Panc1 (cell line): Measurements from ENCODE around the gene TMPRSS11B. TPM values are rescaled to one million over a fixed set of nuclear protein-coding genes. Genes with fewer than 3 reads are reported as not detected.
"Not testable (repeated sequence)": the region's sequence is repeated elsewhere in the genome, so short reads cannot be mapped to it uniquely, and the experiment has no call there.

Source experiments
- ATAC-seq: fragments of 200-7000 bp; cut with Tn5 transposase; 2 replicates; pipeline ENCODE4 v1.9.1; 2020; ENCODE audit warnings: mild to moderate bottlenecking, moderate library complexity
- BruUV-seq: library from RNA; stranded (reverse); fragments of 400-500 nt; replicated peaks from 2 replicates; lab custom pipeline; 2021; lab: Mats Ljungman, UMichigan
- CTCF ChIA-PET: fragments of 300-600 bp; sonication (Branson Sonifier 250); formaldehyde crosslinking; loops from one replicate; lab custom pipeline; 2022; ENCODE audit warnings: antibody characterized with exemption; lab: Charles Lee
- POLR2A ChIA-PET: fragments of 300-600 bp; sonication (Branson Sonifier 250); formaldehyde crosslinking; loops from one replicate; lab custom pipeline; 2022; ENCODE audit warnings: antibody characterized with exemption; lab: Charles Lee
- DNase-seq: peaks from one replicate; pipeline ENCODE4 v3.0.0-alpha.2; 2010; ENCODE audit warnings: low read depth, low spot score
- H3K27ac ChIP-seq: 2 replicates; pipeline ENCODE4 v1.5.1; 2011; ENCODE audit warnings: mild to moderate bottlenecking, low read length, inconsistent platforms
- H3K27me3 ChIP-seq: fragments of 200-500 bp; sonication (Bioruptor generic); 2 replicates; pipeline ENCODE4 v1.6.0; 2014; ENCODE audit warnings: low read length, inconsistent platforms; ENCODE audit not compliant: control insufficient read depth, insufficient read depth
- H3K36me3 ChIP-seq: fragments of 200-500 bp; sonication (Bioruptor generic); 2 replicates; pipeline ENCODE4 v1.5.1; 2014; ENCODE audit warnings: inconsistent platforms, mild to moderate bottlenecking, low read length, moderate library complexity; ENCODE audit not compliant: control insufficient read depth, insufficient read depth
- H3K4me1 ChIP-seq: 2 replicates; pipeline ENCODE4 v1.5.1; 2011; ENCODE audit warnings: inconsistent platforms, mild to moderate bottlenecking, low read length, moderate library complexity; ENCODE audit not compliant: control insufficient read depth, insufficient read depth
- H3K4me3 ChIP-seq, 2 experiments: 2 replicates each; pipeline ENCODE4 v1.5.1; 2011 to 2012; ENCODE audit warnings: low read depth in 2 of 2, low read length in 2 of 2, mild to moderate bottlenecking in 2 of 2, inconsistent platforms in 1 of 2, moderate library complexity in 1 of 2
- H3K9me3 ChIP-seq: fragments of 200-500 bp; sonication (Bioruptor generic); 2 replicates; pipeline ENCODE4 v1.5.1; 2014; ENCODE audit warnings: low read depth, mild to moderate bottlenecking, inconsistent platforms, low read length, moderate library complexity; ENCODE audit not compliant: control insufficient read depth, insufficient read depth
- POLR2AphosphoS5 ChIP-seq: IDR thresholded peaks from 2 replicates; pipeline ENCODE4 v1.6.1; 2012; ENCODE audit warnings: mild to moderate bottlenecking, low read depth, low read length, moderate library complexity
- REST ChIP-seq, 2 experiments: IDR thresholded peaks; 2 replicates each; pipeline ENCODE4 v1.6.1; 2011 to 2012; ENCODE audit warnings: low read depth in 2 of 2, control low read depth in 1 of 2, low read length in 1 of 2, mild to moderate bottlenecking in 1 of 2, moderate library complexity in 1 of 2; ENCODE audit not compliant: insufficient read depth in 1 of 2
- SIN3A ChIP-seq: IDR thresholded peaks from 2 replicates; pipeline ENCODE4 v1.6.1; 2012; ENCODE audit warnings: low read depth, mild to moderate bottlenecking, low read length, moderate library complexity, borderline replicate concordance; ENCODE audit not compliant: insufficient read depth
- TCF7L2 ChIP-seq: IDR thresholded peaks from 2 replicates; pipeline ENCODE4 v1.6.1; 2011; ENCODE audit warnings: mild to moderate bottlenecking, low read depth, low read length, inconsistent platforms
- in situ Hi-C: cut with HindIII; loops from 2 replicates; pipeline ENCODE4 v1.10.0; 2016; ENCODE audit warnings: low sequenced_read_pairs, low pct_unique_long_range_greater_than_20kb
- intact Hi-C: fragments of 100-400 bp; cut with micrococcal nuclease; formaldehyde crosslinking; loops from one replicate; pipeline ENCODE4 v1.10.0; 2022; ENCODE audit not compliant: unreplicated experiment
- total RNA-seq: library from RNA; stranded (reverse); gene quantifications from one replicate; pipeline ENCODE4 v1.2.1, GENCODE V29; 2021; ENCODE audit not compliant: unreplicated experiment
- TF ChIP-seq, protein P1 (sequence below): fragments of 450-650 bp; IDR thresholded peaks from 2 replicates; pipeline ENCODE4 v1.5.1; 2017; ENCODE audit warnings: mild to moderate bottlenecking

TMPRSS11B gene
- total RNA-seq, 1 experiment from 2014 or later = not detected

DNA sequence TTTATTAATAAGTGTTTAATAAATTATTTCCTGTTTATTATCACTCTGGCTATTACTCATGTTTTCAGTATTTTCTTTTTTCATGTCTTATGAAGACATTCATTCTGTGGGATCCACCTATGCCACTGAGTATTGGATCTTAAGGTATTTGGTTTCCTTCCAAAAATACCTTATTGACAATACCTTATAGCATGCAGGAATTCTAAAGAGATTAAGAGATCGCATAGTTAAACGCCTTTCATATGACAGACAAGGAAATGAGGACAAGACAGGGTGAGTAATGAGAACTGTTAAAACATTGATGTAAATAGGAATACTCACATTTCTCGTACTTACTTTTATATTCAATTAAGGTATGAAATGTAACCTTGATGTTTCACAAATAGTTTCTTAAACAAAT is 38.2 kb upstream of the TMPRSS11B start:
- ATAC-seq (no peak), DNase-seq (no peak)
- Histone ChIP-seq H3K36me3 (no peaks in the 10 kb centered on the region), H3K4me1 (no peaks in the 10 kb centered on the region), H3K9me3 (no peaks in the 10 kb centered on the region), H3K27ac (no peak overlapping the region), H3K4me3 (no peak overlapping the region), H3K27me3 (no peaks in the 10 kb centered on the region)
- ChIA-PET CTCF (no interaction called here), POLR2A (no interaction called here)
- intact Hi-C loops (no loop called here), in situ Hi-C loops (no loop called here)
- TF ChIP-seq POLR2AphosphoS5 = no peak
- TF ChIP-seq TCF7L2 = no peak
- TF ChIP-seq SIN3A = no peak
- TF ChIP-seq, protein P1, sequence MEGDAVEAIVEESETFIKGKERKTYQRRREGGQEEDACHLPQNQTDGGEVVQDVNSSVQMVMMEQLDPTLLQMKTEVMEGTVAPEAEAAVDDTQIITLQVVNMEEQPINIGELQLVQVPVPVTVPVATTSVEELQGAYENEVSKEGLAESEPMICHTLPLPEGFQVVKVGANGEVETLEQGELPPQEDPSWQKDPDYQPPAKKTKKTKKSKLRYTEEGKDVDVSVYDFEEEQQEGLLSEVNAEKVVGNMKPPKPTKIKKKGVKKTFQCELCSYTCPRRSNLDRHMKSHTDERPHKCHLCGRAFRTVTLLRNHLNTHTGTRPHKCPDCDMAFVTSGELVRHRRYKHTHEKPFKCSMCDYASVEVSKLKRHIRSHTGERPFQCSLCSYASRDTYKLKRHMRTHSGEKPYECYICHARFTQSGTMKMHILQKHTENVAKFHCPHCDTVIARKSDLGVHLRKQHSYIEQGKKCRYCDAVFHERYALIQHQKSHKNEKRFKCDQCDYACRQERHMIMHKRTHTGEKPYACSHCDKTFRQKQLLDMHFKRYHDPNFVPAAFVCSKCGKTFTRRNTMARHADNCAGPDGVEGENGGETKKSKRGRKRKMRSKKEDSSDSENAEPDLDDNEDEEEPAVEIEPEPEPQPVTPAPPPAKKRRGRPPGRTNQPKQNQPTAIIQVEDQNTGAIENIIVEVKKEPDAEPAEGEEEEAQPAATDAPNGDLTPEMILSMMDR = no peak
- no peak for TF ChIP-seq REST (IDR thresholded peaks at IDR 0.05; ENCODE audit: insufficient read depth in 1 of 2, low read depth in 2 of 2, low read length in 1 of 2)
- BruUV-seq = no TSS peak

DNA sequence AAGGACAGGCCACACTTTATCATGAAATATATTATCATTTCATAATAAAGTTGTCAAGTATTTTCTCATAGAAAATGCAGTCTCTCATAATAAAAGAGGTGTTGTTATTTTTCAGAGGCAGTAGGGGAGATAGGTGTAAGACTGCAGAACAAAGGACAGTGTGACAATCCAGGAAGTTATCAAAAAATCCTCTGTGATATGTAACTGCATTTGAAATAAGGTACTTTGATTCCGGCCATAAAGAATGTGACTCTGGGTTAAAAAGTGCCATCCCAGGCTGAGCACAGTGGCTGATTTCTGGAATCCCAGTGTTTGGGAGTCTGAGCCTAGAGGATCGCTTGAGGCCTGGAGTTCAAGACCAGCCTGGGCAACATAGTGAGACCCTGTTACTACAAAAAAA is 37.6 kb upstream of the TMPRSS11B start:
- no TSS peak for BruUV-seq
- Histone ChIP-seq H3K36me3 (no peaks in the 10 kb centered on the region), H3K4me3 (no peak overlapping the region), H3K4me1 (no peaks in the 10 kb centered on the region), H3K27ac (no peak overlapping the region), H3K9me3 (no peaks in the 10 kb centered on the region), H3K27me3 (no peaks in the 10 kb centered on the region)
- no peak for DNase-seq
- TF ChIP-seq REST (IDR thresholded peaks at IDR 0.05; ENCODE audit: insufficient read depth in 1 of 2, low read depth in 2 of 2, low read length in 1 of 2) (no peak), TCF7L2 (no peak), SIN3A (no peak), POLR2AphosphoS5 (no peak)
- TF ChIP-seq, protein P1 = no peak
- in situ Hi-C loops (no loop called here), intact Hi-C loops (no loop called here)
- ChIA-PET POLR2A (no interaction called here), CTCF (no interaction called here)
- no peak for ATAC-seq

- BruUV-seq, H3K27ac ChIP-seq, H3K9me3 ChIP-seq, H3K27me3 ChIP-seq, intact Hi-C loops, POLR2A ChIA-PET, H3K4me3 ChIP-seq, H3K4me1 ChIP-seq, ATAC-seq, H3K36me3 ChIP-seq, in situ Hi-C loops, DNase-seq, CTCF ChIA-PET: not testable (repeated sequence)
These were observed 36.6 kb upstream of the TMPRSS11B start for GRCh38 chr4:68281796-68282740.
